HTERT RPE-1 (cell line): ENCODE results near the gene CSAD.

Experiments used
- in situ Hi-C: fragments of 300-500 bp; cut with MboI; formaldehyde crosslinking; loops from 4 replicates; pipeline ENCODE4 v1.14.3; 2020; ENCODE audit warnings: low sequenced_read_pairs

The CSAD gene

DNA sequence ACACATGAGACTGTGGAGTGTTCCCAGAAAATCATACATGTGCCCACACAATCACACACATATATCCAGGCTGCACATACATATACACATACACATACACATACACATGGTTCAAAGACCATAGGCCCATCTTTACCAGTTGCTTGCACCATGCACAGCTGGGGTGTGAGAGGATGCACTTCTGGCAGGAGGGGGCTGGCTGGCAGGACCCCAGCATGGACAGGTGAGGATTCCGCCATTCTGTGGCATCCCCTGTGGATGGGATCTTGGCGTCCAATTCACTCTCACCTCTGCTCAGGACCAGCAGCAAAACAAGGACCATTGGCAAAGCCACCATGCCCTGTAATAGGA is 19.4 kb upstream of the CSAD start:
- in situ Hi-C loops, result no loop called here

GRCh38 chr12:53199700-53200099 is 19.0 kb upstream of the CSAD start:
- in situ Hi-C loops, result no loop called here

DNA sequence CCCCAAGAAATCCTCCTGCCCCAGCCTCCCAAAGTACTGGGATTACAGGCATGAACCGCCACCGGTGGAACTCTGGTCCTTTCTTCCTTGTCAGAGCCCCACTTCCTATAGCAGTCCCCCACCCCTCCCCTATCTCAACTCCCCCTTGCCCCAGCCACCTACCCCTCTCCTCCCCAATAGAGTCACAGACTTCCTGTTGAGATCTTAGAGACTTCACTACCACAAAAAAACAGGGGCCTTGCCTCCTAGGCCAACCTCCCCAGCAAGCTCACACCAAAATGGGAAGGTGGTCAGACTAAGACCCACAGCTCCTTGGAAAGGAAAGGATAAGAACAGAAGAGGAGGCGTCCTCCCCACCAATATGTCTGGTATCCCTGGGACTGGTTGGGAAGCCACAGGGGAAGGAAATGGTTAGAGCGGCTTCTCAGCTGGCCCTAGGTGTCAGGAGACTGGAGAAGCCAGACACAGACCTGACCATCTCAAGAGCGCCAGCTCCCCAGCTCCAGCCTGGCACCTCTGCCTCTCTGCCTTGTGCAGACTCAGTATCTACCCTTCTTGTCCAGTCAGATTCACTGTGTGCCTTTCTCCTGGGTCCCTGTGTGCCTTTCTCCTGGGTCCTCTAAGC is 17.9 kb upstream of the CSAD start:
- in situ Hi-C loops, result no loop called here

- in situ Hi-C loops, result no loop called here
Observed at GRCh38 chr12:53197011-53197640, 16.4 kb upstream of the CSAD start.

- in situ Hi-C loops, result no loop called here
Observed at GRCh38 chr12:53196486-53196885, 15.8 kb upstream of the CSAD start.

DNA sequence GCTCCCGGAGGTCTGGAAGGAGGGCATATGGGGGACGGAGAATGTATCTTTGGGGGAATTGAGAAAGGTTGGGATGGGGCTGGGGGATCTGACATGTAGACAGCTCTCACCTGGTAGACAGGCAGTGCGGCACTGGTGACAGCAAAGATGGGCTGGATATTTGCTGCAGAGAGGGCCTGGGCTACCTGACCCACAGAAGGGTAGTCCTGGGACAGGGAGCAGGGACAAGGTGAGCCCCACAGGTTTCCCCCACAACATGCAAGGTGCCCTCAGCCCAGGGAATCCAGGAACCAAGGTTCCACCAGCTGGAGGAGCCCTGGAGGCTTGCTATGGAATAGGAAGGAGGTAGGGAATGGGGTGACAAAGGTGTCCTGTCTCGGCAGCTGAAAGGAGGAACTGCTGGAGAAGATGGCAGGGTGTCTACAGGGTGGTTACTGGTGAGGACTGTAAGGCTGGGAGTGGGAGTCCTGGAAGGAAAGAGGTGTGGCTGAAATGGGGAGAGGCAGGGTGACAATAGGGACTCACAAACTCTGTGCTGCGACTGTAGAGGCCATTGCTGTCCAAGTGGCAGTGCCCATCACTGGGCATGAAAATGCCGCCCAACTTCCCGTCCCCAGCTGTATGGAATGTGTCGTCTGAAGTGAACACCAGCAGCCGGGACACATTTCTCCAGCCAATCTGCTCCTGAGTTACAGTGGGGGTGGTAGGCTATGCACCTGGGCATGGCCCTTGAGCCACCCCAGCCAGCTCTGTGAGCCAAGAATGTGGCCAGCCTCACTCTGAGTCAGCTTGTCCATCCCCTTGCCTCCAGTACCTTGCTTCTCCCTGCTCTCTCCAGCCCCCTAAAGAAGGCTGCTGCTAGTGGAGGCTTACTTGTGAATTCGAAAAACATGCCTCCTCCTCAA is 15.0 kb upstream of the CSAD start:
- in situ Hi-C loops, result no loop called here

DNA sequence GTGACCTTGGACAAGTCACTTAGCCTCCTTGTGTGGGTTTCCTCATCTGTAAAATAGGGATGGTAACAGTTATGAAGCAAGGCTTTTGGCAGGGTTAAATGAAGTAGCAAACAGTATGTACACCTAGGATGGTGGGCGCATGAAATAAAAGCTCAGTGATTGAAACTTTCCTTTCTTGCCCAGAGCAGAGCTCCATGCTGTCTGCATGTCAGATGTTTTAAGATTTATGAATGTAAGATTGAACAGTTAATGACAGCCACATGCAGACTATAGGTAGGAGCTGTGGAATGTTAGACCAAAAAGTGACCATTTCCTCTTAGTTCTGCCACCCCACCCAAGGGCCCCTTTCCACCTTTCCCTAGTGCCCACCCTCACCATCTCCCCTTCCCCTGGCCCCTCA is 14.2 kb upstream of the CSAD start:
- in situ Hi-C loops, result no loop called here

DNA sequence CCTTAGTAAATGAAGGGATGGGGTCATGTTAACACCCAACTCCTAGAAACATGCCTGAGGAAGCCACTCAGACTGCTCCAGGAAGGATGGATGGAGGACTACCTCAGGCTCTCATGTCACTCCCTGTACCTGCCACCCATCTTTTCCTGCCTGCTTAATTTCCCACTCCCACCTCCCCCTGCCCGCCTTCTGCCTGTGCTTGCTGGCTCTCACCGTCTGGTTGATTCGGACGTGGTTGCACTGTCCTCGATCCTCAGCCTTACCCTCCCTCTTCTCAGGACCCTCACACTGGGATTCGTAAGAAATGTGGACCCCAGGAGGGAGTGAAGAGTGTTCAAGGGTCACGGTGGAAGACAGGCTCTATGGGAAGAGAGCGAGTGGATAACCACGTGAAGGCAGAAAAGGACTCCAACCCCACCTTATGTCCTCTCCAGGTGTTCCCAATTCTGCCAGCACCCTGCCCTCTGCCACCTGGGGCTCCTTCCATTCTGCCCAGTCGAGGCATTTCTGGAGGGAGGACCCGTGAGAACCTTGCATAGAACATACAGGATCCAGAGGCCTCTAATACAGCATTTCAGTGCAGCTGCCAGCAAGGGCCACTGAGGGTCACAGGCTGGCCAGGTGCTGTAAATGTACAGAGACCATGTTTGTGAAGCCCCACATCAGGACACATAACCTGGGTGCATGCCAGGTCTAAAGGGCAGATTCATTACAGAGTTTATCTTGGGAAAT is 13.4 kb upstream of the CSAD start:
- in situ Hi-C loops, result no loop called here

DNA sequence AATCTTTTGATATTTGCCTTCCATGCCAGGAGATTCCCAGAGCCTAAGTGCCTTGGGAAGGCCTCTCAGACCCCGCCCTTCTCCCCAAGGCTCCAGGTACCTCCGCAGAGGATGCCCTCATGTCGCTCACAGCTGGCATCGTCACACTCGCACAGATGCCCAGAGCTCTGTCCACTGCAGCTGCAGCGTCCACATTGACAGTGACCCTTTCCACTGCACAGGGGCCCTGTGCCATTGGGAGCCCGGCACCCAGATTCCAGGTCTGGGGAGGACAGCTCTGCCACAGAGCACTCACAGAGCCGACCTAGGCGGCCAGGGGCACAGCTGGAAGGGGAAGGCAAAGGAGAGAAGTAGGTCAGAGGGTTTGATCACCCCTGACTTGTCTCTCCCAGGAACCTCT is 12.3 kb upstream of the CSAD start:
- in situ Hi-C loops, result no loop called here

DNA sequence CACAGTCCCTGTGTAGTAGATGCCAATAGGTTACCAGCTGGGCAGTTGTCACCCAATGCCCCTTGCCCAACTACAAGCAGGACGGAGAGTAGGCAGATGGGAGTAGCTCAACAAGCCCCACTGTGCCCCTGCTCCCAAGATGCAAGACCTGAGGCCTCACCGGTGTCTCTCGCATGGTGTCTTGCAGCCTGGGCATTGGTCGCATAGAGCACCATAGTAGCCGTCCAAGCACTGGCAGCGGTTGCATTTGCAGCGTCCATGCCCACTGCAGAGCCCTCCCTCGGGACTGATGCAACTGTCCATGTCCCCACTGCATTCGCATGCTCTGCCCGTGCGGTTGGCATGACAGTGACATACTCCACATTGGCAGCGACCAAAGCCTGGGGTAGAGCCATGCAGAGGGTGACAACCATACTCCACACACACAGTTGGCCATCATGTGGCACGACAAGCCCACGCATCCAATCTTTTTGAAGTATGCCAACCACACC is 11.9 kb upstream of the CSAD start:
- in situ Hi-C loops, result no loop called here

GRCh38 chr12:53191885-53192530 is 11.3 kb upstream of the CSAD start:
- in situ Hi-C loops, result no loop called here

DNA sequence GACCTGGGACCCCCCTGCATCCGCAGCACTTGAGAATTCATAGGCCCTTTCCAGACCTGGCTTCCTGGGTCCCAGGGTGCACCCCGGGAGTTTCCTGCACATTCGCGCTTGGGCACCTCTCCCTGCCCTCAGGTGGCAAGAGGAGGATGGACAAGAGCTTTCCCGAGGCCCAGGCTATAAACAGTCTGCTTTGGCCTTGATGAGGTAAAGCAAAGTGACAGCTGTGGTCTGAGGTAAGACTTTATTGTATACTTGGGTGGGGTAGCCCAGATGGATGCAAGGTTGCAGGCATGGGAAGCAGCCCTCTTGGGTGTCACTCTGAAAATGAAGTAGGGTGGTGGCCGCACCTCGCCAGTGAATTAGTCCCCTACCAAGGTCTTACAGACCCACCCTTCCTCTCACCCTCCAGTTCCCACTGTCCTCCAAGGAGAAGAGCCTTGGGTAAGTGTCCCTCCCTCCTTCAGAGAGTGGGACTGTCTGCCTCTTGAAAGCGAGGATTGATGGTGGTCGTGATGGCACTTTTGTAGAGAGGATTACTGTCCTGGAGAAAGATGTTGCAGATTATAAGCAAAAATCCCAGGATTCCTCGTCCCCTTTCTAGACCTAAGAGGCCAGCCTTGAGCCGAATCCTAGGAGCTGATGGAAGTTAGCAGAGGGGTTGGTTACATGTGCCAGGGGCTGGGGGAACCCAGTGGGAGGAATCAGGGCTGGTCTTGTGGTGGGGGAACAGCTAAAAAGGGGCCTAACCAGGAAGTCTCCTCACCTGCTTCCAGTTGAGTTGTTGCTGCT is 10.6 kb upstream of the CSAD start:
- in situ Hi-C loops, result no loop called here

DNA sequence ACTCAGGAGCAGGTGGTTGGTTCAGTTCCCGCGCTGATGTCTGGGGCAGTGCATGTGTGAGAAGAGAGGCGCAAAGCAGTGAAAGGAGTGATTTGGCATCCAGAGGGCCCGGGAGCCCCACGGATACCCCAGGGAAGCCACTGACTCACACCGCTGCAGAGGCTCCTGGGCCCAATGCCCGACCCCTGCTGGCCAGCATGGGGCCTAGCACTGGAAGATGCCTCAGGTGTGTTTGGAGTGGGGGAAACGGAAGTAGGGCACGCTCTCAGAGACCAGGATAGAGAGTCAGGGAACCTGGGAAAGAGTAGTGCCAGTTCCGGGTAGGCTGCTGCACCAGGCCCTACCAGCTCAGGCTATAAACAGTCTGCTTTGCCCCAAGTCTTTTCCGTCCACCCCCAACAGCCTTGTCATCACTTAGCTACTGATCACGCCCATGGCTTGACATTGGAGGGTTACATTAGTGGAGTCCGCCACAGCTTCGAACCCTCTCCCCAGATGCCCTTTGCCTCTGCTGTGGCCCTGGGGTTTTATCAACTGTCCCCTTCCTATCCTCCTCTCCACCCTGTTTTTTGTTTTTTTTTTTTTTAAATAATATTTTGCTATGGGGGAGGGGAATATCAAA is 9.5 kb upstream of the CSAD start:
- in situ Hi-C loops, result no loop called here

DNA sequence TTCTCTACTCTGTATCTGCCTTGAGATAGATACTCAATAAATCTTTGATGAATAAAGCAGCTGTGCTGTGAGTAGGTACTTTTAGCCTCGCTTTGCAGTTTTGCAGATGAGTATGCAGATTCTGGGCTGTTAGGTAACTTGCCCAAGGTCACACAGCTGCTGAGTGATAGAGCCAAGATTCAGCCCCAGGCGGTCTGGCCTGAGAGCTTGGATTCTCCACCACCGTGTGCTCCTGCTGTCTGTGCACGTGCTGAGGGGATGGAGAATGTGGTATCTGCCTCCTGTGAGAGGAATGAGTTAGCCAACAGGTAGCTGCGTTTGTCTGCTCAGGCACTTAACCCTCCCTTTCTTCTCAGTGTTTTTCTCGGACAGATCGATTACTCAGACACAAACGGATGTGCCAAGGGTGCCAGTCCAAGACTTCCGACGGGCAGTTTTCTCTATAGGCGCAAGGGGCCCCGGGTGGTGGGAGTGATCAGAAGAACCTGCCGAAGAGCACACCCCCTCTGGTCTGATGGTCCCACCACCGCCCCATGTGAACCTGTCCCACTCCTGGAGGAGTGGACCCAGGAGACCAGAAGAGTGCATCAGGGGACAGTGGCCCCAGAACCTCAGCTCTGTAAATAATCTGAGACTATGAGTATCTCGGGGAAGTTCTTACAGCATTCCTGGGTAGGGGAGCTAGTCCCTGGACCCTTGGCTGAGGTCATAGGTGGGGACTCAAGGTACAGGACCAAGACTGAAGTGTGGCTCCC is 6.6 kb upstream of the CSAD start:
- in situ Hi-C loops, result no loop called here

DNA sequence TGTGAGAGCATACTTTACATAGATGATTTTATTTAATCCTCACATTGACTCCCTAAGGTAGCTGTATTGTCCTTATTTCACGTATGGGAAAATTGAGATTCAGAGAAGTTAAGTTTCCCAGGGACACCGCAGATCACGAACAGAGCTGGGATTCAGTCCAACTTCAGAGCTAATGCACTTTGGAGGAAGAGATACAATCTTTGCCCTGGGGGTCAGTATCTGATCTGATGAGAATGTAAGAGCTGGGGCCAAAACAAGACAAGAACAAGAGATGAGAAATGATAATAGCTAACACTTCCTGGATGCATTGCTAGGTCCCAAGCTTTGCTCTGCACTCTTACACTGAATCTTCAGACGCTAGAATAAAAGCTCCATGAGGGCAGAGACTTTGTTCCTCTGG is 6.0 kb upstream of the CSAD start:
- in situ Hi-C loops, result no loop called here

DNA sequence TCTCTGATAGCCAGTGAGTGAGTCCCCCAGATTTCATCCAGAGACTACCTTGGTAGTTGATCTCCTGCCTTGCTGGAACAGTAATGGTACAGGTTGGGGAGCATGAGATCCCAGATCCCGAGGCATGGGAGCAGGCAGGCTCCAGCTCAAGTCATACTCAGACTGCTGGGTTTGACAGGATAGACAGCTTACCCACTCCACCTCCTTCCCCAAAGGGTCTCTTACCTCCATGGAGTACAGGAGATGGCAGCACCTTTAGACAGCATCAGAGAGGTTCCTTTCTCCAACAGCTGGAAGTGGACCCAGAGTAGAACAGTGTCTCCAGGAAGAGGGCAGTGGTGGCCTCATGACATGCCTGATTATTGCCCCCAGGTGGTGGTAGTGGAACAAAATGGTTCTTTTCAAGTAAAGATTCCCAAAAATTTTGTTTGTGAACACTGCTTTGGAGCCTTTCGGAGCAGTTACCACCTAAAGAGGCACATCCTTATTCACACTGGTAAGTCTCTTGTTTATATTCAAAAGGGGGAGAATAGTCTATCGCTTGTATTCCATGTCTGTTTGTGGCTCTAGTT is 4.9 kb upstream of the CSAD start:
- in situ Hi-C loops, result no loop called here

DNA sequence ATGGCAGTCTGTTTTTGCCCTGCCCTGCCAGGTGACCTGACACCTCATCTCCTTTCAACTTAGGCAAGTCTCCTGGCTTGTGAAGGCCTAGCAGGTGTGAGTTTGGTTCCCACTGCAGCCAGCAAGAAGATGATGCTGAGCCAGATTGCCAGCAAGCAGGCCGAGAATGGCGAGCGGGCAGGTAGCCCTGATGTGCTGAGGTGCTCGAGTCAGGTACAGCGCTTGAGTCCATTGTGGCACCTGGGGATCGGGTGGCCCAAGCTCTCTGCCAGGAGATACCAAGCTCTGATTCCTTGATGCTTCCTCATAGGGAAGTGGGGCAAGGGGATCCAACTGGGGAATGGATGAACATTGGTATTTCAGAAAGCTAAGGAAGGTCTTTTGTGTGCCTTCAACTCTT is 4.1 kb upstream of the CSAD start:
- in situ Hi-C loops, result no loop called here

DNA sequence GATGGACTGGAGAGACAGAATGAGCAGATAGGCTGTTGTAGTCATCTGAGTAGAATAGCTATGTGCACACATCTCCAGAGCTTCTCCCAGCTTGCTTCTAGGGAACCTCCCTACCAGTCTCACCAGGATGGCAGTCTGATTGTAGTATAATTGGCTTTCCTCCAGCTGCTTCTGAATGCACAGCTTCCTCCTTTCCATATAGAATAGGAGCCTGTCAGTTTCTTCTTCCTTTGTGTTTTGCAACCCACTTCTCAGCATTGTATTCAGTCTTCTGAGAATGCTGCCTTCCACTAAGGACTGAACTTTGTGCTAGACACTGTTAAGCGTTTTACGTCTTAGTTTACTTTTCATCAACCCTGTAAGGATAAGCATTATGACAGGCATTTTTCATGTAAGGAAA is 2.2 kb upstream of the CSAD start:
- in situ Hi-C loops, result no loop called here

GRCh38 chr12:53181935-53182334 is 1.2 kb upstream of the CSAD start:
- in situ Hi-C loops, result no loop called here
